AG08395 (cell line): ENCODE data around the gene SF3A1.

Experiments
- DNase-seq: peaks from one replicate; pipeline ENCODE4 v3.0.0; 2012; ENCODE audit warnings: mixed read lengths, low spot score

SF3A1 gene

GRCh38 chr22:30305519-30305905 is 51.2 kb downstream of the SF3A1 start:
- no peak for DNase-seq

- DNase-seq: peak; percentile 34
These were observed 52.0 kb downstream of the SF3A1 start for GRCh38 chr22:30304495-30305244.

DNA sequence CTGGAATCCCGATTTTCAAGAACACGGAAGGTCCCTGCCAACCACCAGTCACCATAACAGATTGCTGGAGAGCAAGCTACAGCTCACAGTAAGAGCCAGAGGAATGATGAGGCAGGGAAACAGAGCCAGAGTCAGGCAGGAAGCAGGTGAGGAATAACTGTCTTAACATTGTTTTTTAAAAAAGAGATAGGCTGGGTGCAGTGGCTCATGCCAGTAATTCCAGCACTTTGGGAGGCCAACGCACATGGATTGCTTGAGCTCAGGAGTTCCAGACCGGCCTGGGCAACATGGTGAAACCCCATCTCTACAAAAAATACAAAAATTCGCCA is 53.9 kb downstream of the SF3A1 start:
- DNase-seq: no peak

DNA sequence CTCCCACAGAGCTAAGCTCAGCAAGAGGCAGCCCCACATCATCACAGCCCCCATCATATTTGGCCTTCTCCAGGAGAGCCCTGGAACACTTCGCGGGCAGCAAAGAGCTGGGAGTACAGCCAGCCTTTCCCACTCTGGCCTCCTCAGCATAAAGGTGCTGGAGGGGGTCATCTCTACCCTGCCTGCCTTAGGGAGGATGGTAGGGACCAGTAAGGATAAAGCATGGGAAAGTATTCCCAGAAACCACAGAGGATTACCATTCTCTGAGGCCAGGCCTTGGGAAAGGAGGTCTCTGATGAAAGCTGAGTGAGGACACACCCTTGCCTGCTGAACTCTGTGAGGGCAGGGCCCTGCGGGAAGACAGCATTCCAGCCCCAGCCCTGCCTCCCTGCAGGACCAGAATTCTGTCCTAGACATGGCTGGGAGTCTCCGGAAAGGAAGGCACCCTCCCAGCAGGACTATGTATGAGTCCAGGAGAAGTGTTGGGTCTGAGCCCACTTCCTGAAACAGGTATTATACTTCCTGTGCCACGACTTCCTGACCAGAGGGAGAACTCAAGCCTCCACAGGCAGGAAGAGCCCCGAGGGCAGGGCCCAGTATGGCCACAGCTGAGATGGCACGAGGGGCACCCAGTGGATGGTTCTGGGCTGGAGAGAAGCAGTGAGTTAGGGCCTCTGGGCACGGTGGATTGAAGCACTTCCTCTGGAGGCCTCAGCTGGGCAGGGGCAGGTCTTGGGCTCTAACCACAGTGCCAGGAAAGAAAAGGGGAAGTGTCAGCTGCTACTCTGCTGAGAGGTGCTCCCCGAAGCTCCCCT is 54.5 kb downstream of the SF3A1 start:
- DNase-seq: peak; percentile 64

GRCh38 chr22:30299322-30299721 is 57.4 kb downstream of the SF3A1 start:
- DNase-seq: no peak

- DNase-seq: no peak
These were observed 58.5 kb downstream of the SF3A1 start for GRCh38 chr22:30297991-30298701.

DNA sequence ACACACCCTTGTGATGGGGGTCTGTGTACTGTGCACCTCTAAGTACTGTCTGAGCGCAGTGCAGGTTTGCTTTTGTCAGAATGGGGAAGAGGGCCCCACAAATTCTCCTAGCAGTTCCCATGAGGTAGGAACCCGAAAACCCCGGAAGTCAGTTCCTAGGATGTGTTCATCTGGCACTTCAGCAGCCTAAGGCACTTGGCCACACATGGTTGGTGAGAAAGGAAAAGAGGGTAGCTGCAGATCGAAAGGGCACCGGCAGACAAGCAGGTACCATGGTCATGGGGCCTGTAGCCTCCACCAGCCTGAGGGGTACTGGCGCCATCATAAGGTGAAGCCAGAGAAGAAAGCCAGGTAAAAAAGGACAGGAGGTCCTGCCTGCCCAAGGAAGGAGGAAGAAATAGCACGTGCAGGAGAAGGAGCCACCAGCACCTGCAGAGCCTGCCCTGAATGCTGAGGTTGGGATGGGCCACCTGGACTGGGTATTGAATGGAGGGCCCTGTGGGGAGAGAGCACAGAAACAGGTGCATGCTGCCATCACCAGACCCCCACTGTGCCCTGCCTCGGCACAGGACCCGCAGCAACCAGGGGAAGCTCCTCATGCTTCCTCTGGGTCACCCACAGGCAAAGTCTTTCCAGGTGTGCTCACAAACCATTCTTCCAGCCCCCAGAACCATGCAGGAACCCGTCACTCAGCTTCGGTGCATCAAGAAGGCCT is 59.3 kb downstream of the SF3A1 start:
- no peak for DNase-seq

DNA sequence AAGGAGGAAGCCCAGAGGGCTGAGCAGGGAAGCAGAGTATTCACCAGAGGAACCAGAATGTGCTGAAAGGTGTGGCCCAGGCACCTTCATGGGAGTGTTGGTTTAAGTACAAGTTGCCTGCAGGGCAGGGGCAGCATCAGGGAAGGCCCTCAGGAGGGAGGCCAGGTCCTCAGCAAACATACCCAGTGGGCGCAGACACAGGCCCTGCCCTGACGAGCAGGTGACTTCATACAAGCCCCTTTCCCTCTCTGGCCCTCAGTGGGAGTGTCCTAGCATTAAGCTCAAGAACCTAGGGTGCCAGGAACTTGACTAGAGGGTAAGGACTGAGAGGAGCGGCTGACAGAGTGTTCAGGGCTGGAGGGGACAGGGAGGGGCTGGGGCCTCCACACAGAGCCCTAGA is 59.9 kb downstream of the SF3A1 start:
- no peak for DNase-seq

DNA sequence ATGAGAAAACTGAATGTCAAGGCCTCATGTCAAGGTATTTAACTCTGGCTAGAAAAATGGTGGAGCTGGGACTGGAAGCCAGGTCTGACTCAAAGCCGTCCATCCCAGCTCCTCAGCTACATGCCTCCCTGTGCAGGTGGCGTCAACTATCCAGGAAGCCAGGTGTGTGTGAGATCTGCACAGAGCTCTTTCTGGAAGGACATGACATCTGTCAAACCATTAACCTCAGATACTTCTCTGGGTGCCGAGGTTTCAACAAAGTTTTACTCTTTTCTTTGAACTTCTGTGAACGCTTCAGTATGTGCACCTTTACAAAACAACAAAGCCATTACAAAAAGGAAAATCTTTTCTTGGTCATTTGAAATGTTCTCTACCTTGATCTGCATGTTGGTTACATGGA is 60.4 kb downstream of the SF3A1 start:
- DNase-seq: no peak

DNA sequence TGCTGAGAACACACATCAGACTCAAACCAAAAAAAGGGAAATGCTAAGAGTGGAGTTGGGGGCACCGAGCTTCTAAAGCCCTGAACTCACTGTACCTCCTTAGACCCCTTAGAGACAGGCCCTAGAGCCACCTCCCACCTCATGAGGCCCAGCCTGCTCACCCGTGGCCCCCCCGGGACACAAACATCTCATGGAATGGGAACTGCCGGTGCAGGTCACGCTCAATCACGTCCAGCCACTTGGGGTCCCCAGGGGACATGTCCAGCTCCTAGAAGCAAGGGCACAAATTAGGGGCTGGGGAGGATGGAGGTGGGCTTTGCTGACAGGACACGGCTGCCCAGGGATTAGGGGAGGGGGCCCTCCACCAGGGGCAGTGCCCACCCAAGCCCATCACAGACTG is 61.1 kb downstream of the SF3A1 start:
- DNase-seq: no peak

DNA sequence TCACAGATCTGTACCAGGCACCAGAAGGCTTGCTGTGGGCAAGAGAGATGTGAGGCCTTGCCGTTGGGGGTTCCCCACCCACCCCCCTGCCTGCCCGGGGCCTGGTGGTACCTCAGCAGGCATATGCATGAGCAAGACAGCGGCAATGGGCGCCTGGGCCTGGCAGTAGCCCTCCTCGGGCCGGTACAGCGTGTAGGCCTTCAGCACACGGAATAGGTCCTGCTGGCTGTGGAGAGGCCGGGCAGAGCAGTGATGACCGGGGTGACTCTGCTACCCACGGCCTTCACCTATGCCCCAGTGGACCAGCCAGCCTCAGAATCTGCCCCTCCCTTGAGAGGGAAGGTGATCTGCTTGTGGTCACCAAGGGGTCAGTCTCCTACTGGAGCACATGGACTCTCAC is 61.9 kb downstream of the SF3A1 start:
- no peak for DNase-seq

DNA sequence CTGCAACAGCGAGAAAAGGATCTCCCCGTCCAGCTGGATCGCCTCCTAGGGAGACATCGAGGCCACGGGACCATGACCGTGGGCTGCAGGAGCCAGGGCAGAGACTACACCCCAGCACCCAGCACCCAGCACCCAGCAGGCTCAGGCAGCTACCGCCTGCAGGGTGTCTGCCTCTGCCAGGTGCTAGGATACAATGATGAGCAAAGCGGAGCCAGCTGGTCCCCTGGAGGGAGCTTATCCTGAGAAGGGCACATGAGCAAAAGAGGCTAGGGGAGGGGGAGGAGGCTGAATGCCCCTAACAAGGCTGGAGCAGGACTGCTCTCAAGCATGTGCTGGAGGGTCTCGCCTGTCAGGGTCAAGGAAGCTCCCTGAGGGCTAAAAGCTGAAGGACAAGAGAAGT is 62.6 kb downstream of the SF3A1 start:
- DNase-seq: no peak

DNA sequence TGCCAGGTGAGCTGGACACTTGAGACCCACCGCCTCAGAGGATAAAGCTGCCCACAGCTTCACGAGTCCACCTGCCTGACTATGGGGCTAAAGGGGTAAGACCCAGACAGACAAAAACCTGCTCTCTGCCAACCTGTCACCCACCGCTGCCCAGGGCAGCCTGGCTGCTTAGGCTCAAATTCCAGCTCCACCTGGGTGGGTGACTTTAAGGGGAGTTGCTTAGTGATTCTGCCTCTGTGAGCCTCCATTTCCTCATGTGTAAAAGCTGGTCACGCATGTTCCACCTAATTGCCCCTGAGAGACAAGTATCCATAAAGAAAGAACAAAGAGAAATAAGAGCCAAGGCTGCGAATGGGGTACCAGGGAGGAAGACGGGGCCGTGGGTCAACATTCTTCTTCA is 63.7 kb downstream of the SF3A1 start:
- no peak for DNase-seq

DNA sequence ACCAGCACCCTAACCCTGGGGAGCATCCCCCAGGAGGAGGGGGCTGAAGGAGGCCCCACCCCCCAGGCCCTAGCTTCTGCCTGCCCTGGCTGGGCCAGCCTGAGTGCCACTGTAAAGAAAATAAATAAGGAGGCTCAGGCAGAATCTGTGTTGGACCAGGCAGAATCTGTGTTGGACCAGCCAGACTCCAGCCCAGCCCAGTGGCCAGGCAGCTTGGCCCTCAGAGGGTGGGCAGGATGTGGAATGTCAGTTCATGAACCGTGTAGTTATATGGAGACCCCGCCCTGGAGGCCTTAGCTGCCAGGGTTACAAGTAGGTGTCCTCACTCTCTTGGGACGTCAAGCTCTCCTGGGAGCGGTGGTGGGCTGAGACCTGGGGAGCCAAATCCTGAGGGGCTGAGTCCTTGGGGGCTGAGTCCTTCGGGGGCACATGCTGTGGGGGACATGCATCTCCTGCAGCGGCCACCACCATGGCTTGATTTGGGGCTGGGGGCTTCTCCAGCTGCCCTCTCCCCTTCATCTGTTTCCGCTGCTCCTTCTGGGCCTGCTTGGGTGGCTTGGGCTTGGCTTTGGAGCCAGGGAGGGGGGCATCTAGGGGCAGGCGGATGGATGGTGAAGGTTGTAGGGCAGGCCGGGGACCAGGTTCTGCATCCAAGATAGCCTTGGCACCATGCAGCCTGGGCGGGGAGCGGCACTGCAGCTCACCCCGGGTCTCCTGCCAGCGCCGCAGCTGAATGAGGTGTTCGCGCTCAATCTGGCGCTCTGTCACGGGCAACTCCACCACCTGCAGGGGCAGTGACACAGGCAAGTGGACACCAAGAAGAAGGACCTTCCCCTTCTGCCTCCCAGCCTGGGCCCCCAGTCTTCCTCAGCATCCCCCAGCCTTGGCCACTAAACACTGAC is 64.4 kb downstream of the SF3A1 start:
- no peak for DNase-seq

DNA sequence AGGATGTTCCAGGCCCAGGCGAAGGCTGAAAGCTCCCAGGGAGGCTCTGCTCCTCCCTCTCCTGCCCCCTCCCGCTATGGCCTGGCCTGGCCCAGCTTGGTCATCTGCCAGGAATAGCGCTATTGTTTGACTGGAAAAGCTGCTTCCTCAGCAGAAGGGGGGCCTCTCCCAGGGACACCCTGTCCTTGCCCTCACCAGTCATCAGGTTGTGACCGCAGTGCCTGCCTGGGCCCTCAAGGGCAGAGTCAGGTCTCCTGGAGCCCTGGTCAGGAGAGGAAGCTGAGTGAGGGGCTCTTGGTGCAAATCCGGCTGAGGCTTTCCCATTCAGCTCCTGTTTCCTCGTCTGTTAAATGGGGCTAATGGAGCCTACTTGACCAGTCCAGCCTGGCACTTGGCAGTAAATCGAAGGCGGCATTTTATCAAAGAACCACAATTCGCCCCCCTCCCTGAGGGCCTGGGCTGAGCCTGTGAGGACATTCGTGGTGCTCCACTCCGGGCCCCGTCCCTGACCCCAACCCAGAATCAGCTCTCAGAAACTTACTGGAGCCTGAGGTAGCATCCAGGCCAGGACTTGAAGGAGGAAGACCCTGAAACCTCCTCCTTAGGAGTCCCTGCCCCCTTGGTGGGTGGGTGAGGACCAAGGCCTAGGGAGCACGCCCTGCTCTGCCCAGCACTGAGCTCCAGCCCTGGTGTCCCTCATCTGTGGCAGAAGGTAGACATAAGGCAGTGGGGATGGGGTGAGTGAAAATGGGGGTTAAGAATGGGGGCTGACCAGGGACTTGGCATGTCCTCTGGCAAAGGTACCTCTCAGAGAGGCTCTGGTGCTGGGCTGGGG is 65.4 kb downstream of the SF3A1 start:
- DNase-seq: peak; percentile 62

DNA sequence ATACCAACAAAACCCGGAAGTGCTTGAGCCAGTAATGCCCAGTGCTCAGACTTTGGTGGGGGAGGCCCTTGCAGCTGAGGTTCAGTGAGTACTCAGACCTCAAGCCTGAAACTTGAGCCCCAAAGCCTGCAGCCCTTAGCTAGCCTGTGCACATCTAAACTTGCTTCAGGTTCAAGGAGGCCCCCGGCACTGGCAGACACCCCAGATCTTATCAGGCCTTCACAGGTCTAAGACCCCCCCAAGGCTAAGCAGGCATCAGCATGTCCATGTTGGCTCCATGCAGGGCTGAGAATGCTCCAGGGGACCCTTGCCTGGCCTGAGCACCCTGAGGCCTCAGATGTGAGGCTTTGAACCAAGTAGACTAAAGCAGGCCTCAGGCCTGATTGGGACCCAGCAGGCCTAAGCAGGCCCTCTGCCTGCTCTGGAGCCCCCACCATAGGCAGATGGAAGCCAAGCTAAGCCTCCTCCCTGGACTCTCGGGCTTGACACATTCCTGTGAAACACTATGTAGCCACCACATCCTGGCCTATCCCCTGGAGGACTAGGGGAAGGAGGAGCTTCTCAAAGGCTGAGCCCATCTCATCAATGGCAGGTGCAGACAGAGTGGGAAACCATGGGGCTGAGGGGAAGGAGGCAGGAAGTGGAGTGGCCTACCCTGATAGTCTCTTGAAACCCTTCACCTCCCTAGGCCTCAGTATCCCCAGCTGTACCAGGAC is 66.2 kb downstream of the SF3A1 start:
- DNase-seq: peak; percentile 66

GRCh38 chr22:30289980-30290313 is 66.7 kb downstream of the SF3A1 start:
- DNase-seq: no peak

DNA sequence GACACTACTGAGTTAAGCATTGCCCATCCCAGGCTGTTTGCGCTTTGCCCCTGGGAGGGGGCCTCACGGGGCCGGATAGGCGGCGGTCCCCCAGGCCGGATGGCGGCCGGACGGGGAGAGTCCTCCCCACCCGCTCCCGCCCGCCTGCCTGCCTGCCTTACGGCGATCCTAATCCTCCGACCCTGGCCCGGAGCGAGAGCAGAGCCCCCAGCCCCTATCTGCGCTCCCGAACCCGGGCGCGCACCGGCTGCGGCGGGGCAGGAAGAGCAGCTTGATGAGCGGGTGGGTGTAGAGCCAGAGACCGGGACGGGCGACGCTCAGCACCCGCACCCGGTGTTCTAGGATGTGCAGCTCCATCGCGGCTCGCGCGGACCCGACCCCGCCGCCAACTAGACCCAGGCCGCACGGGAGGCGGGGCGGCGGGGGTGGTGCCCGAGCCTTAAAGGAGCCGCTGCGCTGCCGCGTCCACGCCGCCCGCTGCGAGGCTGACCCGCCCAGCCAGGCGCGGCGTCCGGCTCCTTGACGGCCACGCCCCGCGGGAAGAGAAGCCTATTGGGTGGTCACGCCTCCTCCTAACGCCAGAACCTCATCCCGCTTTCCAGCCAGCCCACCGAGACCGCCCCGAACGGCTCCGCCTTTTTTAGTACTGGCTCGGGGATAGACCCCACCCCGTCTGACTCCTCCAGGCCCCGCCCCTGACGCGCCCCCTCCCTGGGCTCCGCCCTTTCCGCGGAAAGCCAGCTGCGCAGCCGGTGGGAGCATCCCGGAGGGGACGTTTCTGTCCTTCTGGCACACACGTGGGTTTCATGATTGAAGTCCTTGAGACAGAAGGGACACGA is 67.3 kb downstream of the SF3A1 start, which contains the start of gene CASTOR1:
Gene CASTOR1 (minus strand): TSS at position 365 of the 839 bp plus-strand sequence. CDS start 8 bp downstream, at position 357.
- DNase-seq: peak; percentile 100
